GM18907 (cell line): ENCODE data around the gene MGAT4A.

ENCODE experiments used
- ATAC-seq: cut with Tn5 transposase; IDR thresholded peaks from one replicate; pipeline ENCODE4 v1.9.1; 2021; ENCODE audit warnings: mild to moderate bottlenecking, moderate library complexity; ENCODE audit not compliant: unreplicated experiment

The MGAT4A gene

DNA sequence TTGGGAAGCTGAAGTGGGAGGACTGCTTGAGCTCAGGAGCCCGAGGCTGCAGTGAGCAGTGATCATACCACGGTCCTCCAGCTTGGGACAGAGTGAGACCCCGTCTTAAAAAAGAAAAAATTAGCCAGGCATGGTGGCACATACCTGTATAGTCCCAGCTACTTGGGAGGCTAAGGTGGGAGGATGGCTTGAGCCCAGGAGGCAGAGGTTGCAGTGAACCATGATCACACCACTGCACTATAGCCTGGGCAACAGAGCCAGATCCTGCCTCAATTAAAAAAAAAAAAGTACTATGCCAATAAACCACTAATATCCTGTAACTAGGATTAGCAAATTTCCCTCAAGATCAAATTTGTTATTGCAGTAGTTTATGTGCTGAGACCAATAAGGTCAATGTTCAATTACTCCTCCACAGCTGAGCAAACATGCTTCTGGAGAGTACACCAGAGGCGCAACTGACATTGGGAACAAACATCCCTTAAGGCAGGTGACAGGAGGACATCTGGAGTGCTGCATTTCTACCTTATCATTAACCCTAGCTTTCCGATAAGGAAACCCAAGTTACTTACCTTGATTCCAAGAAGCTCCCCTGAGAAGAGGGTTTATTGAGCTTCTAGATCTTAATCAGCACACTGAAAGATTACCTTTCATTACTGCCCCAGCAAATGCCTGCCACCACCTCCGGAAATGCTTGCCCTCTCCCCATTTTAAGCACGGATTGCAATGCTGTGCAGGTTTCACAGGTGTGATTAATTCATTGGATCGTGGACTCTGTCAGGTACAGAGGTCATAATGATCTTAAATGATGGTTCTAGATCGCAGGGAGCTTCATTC lies 26.2 kb downstream of the MGAT4A start:
- no peak for ATAC-seq

- ATAC-seq, result no peak
Observed at GRCh38 chr2:98703738-98704137, 27.2 kb downstream of the MGAT4A start.

DNA sequence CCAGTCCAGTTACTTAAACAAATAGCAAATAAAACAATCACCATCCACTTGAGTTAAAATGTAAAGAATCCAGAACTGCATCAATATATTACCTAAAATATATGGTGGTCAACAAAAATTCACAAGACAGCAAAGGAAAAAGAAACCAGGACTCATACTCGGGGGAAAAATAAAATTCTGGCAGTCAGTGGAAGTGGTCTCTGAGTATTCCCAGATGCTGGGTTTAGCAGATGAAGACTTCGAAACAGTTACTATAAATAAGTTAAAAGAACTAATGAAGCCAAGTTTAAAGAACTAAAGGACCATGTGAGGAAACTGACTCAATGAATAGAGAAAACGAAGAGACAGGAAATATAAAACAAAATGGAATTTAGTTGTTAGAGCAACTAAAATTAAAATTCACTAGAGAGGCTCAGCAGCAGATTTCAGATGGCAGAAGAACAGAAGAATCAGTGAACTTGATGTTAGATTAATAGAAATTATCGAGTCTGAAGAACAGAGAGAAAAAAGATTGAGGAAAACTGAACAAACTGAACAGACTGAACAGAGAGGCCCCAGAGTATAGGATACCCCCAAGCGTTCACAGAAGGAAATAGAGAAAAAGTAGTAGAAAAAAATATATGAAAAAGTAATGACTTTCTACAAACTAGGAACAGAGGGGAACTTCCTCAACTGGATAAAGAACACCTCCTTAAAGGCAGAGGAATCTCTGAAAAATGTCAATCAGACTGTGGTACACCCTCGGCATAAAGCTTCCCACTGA lies 27.9 kb downstream of the MGAT4A start:
- no peak for ATAC-seq

DNA sequence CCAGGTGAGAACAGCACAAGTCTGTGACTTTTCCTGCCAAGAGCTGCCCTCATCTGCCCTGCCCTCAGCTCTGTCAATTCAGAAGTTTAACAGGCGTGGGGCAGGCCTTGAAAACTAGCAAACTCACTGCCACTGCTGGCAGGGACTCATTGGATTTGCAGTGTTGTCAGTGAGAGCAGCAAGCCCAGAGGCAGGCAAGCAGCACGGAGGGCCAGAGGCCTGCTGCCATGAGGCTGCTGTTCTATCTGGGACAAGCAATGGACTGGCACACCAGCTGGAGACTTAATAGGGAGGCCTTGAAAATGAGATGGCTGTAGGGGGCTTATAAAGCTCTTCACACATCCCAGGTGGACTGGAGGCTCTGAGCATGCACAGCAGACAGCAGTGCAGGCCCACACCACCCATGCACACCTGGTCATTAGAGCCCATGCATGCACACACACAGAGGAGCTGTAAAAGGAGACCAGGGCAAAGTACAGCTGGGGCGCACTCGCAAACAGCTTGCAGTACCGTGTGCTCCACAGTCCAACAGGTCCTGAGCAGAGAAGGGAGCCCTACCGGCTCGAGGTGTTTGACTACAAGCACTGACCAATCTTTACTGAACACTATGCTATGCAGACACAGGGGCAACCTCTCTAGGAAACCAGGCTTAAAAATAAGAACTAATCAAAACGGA lies 28.7 kb downstream of the MGAT4A start:
- ATAC-seq, result no peak

DNA sequence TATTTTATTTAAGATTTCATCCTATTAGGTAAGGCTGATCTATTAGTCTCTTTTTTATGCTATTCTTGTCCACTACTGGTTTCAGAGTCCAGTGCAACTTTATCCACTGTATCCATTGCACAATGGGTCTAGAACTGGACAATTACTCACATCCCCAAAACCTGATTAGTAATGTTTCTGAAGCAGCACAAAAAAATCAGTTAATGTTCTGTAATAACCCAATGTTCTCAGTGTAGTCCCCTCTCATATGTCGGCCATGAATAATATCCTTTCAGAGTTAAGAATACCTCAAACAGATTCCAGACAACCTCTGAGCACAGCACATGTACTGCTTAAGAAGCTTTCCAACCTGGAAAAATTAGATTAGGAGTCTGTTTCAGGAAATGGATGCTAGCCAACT lies 29.7 kb downstream of the MGAT4A start:
- ATAC-seq, result no peak

GRCh38 chr2:98698896-98699295 lies 32.0 kb downstream of the MGAT4A start:
- no peak for ATAC-seq

- ATAC-seq, result no peak
Observed at GRCh38 chr2:98697651-98698337, 33.1 kb downstream of the MGAT4A start.

- no peak for ATAC-seq
Observed at GRCh38 chr2:98696200-98696599, 34.7 kb downstream of the MGAT4A start.

DNA sequence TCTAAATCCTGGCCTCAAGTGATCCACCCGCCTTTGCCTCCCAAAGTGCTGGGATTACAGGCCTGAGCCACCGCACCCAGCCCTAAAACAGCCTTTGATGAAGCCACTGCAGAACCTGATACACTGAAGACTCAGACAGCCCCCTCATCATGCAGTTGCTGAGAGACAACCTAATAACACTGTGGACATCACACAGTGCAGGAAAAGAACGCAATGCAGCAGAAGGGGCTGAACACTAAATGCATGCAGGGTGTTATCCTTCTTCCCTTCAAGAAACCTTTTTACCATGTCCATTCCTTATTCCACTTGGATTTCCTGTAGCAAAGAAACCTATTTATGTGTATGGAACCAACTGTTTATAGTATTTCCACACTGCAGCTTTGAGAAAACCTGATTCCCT lies 35.7 kb downstream of the MGAT4A start:
- no peak for ATAC-seq

DNA sequence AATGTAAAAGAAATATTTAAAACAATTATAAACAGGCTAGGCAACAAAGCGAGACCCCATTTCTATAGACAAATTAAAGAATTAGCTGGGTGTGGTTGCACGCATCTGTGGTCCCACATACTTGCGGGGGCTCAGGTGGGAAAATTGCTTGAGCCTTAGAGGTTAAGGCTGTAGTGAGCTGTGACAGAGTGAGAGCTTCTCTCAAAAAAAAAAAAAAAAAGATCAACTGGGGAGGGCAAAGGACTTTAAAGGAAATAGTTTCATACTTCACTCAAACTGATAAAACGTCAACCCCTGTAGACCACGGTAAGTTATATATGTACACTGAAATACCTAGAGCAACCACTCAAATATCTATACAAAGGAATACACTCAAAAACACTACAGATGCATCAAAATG lies 37.5 kb downstream of the MGAT4A start:
- no peak for ATAC-seq

GRCh38 chr2:98692090-98693054 lies 38.6 kb downstream of the MGAT4A start:
- no peak for ATAC-seq

DNA sequence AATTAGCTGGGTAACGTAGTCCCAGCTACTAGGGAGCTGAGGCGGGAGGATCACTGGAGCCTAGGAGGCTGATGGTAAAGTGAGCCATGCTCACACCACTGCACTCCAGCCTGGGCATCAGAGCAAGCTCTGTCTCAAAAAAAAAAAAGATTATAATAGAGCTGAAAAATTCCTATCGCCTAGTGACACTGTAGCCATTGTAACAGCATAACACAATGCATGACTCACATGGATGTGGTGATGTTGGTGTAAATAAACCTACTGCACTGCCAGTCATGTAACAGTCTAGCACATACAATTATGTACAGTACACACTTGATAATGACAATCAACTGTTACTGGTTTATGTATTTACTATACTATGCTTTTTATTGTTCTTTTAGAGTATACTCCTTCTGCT lies 39.6 kb downstream of the MGAT4A start:
- ATAC-seq, result no peak

DNA sequence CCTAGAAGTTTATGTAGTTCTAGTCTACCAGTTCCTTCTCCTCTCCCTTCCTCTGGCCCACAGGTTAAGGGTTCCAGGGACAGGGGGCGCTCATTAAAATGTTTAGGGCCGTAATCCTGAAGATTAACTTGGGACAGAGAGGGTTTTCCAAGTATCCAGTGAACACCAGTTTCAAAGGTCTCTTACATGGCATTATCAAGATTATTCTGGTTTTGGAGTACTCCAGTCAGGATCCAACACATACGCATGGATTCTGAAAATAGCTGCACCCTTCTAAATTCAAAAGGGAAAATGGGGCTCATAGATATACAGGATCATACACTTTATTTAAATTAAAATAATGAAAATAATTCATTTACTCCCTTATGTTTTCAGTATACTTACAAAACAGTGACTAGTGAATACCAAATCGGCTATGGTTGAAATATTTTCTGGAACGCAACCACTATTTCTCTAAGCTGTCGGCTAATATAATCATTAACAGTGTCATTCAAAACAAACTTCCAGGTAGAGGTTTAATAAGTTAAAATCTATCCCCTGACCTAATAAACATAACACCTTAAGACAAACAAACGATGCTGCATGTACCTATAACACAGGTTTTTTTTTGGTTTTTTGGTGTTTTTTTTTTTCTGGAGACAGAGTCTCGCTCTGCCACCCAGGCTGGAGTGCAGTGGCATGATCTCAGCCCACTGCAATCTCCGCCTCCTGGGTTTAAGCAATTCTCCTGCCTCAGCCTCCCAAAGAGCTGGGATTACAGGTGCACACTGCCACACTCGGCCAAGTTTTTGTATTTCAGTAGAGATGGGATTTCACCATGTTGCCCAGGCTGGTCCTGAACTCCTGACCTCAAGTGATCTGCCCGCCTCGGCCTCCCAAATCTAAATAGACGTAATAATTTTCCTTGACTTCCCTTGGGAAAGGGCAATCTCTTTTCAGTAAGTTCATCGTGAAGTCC lies 44.7 kb downstream of the MGAT4A start:
- no peak for ATAC-seq

GRCh38 chr2:98683728-98684127 lies 47.2 kb downstream of the MGAT4A start:
- no peak for ATAC-seq

DNA sequence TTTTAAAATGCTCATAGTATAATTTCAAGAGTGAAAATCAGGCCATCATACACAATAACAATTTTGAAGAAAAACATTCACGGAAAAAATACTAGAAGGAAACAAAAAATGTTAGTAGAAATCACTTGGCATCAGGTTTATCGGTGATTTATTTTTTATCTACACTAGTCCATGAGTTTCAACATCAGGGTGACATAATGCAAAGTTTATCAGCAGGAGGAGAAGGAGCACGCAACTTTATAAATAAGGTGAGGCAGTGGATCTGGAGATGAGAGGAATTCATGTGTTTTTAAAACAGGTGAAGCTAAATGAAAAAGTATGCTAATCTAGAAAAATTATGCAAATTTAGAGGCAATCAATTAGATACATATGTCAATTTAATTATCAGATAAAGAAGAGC lies 54.2 kb downstream of the MGAT4A start:
- no peak for ATAC-seq

DNA sequence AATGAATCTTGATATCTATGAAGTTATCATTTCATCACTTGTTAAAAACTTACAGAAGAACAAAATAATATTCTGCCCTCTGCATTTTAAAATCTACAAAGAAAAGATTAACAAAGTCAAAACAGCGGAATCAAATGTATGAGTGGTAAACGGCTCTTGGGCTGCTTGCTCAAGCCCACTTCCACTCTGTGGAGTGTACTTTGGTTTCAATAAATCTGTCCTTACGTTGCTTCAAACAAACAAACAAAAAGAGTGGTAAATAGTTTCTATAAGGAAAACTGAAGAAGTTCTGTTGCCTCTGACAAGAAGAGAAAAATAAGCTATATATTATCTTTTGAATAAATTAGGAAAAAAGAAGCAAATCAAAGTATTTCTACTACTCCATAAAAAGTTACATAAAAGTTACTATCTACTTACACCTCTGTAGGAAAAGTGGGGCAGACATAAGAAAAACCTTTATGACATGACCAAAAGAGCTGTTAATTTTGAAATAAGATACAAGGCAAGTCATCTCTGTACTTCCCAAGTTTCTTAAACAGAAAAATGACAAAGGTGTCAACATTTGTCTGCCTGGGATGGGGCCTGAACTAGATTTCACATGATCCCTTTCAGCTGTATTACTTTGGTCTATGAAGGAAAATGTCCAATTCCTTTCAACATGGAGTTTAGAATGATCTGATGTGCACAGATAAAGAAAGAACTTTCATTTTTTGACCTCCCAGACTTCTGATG lies 56.5 kb downstream of the MGAT4A start:
- ATAC-seq, result no peak

DNA sequence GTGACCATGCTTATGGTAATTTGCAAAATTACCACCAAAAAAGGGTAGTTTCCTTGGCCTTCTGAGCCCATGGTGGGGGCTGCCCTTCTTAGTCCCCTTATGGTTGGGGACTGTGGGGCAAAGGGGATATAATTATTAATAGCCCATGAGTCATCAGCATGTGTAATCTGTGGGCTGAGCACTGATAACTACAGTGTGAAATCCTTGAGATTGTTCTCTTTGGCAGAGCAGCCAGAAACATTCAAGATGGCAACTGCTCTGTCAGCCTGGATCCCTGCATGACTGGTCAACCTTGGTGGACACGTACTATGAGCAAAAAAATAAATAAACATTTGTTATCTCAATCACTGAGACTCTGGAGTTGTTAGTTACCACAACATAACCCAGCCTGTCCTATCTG lies 61.3 kb downstream of the MGAT4A start:
- ATAC-seq, result no peak

DNA sequence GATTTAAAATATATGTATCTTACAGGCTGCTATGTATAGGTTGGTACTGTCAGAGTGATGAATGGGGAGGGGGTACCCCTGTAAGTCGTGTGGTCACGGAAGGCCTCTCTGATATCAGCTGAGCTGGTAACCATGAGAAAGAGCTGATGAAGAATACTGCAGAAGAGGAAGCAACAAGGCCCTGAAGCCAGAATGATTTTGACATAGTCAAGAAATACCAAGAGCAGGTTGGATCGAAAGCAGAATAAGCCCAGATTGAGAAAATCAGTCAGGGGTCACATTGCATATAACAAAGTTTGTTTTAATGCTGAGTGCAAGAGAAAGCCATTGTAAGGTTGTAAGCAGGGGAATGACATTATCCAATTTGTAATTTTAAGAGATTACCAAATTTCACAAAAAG lies 65.3 kb downstream of the MGAT4A start:
- no peak for ATAC-seq
